CD4-positive, alpha-beta T cell (primary cell): ENCODE measurements around the gene CATSPER4. TPM values are rescaled to one million over a fixed set of nuclear protein-coding genes. Genes with fewer than 3 reads are reported as not detected.

Source experiments
- ATAC-seq: fragments of 200-7000 bp; cut with Tn5 transposase; one replicate; pipeline ENCODE4 v1.10.0; 2022; ENCODE audit warnings: mild to moderate bottlenecking; ENCODE audit not compliant: poor library complexity
- CTCF ChIA-PET: fragments of 350-600 bp; sonication (Branson Sonifier 250); formaldehyde crosslinking; loops from one replicate; lab custom pipeline; 2021; ENCODE audit warnings: antibody characterized with exemption, inconsistent platforms; lab: Charles Lee
- POLR2A ChIA-PET: fragments of 350-600 bp; sonication (Branson Sonifier 250); formaldehyde crosslinking; loops from one replicate; lab custom pipeline; 2021; ENCODE audit warnings: antibody characterized with exemption, inconsistent platforms; lab: Charles Lee
- DNase-seq, 14 experiments: peaks; one replicate each; pipeline ENCODE4 v3.0.0-alpha.2; 2013 to 2020; ENCODE audit warnings: mixed read lengths in 2 of 14
- H3K27ac ChIP-seq, 2 donors: one replicate each; pipeline versions ENCODE4 v1.5.1 to v1.7.0; 2013; ENCODE audit warnings: low read length in 2 of 2, low read depth in 1 of 2, mild to moderate bottlenecking in 1 of 2
- H3K27me3 ChIP-seq, 2 experiments: 1 replicate in 1 of 2; 2 replicates in 1 of 2; pipeline versions ENCODE4 v1.6.1 to v1.7.0; 2013; ENCODE audit warnings: low read length in 2 of 2, control low read depth in 1 of 2, mild to moderate bottlenecking in 1 of 2, moderate library complexity in 1 of 2; ENCODE audit not compliant: insufficient read depth in 2 of 2, control insufficient read depth in 1 of 2
- H3K36me3 ChIP-seq: one replicate; pipeline ENCODE4 v1.6.1; 2013; ENCODE audit warnings: low read length, control low read depth; ENCODE audit not compliant: insufficient read depth
- H3K4me1 ChIP-seq: one replicate; pipeline ENCODE4 v1.6.1; 2013; ENCODE audit warnings: low read length, control low read depth; ENCODE audit not compliant: insufficient read depth
- H3K4me3 ChIP-seq: one replicate; pipeline ENCODE4 v1.5.1; 2013; ENCODE audit warnings: mild to moderate bottlenecking, low read length, moderate library complexity
- H3K9me3 ChIP-seq, 2 experiments: 1 replicate in 1 of 2; 2 replicates in 1 of 2; pipeline versions ENCODE4 v1.6.1 to v1.7.0; 2013; ENCODE audit warnings: low read length in 2 of 2, mild to moderate bottlenecking in 2 of 2, control low read depth in 1 of 2, moderate library complexity in 1 of 2; ENCODE audit not compliant: control insufficient read depth in 1 of 2, insufficient read depth in 1 of 2
- H3K27ac Mint-ChIP-seq: one replicate; pipeline ENCODE4 v1.8.0; 2020; ENCODE audit warnings: mixed read lengths
- H3K27me3 Mint-ChIP-seq: one replicate; pipeline ENCODE4 v1.8.0; 2021; ENCODE audit warnings: mixed read lengths
- H3K36me3 Mint-ChIP-seq: one replicate; pipeline ENCODE4 v1.8.0; 2021; ENCODE audit warnings: low read depth, mixed read lengths
- H3K4me1 Mint-ChIP-seq: one replicate; pipeline ENCODE4 v1.8.0; 2021; ENCODE audit warnings: low read depth, mixed read lengths
- H3K4me3 Mint-ChIP-seq: one replicate; pipeline ENCODE4 v1.8.0; 2020; ENCODE audit warnings: mild to moderate bottlenecking, mixed read lengths
- H3K9me3 Mint-ChIP-seq: one replicate; pipeline ENCODE4 v1.8.0; 2020; ENCODE audit warnings: mixed read lengths
- intact Hi-C, 2 experiments: fragments of 100-400 bp; cut with DNase I in 1 of 2; cut with micrococcal nuclease in 1 of 2; formaldehyde crosslinking; loops; one replicate each; pipeline versions ENCODE4 v1.15.1 to v1.9.0; 2023 to 2025; cut with DNase I, micrococcal nuclease
- total RNA-seq, 174 experiments: library from RNA in 2 of 174; stranded (reverse) in 2 of 174; gene quantifications; one replicate each; pipeline ENCODE4 v1.2.3 and lab custom pipeline; 2021 to 2026
- TF ChIP-seq, protein P1 (sequence below): fragments of 200-600 bp; IDR thresholded peaks from one replicate; pipeline ENCODE4 v1.8.0; 2022; ENCODE audit warnings: antibody characterized with exemption, mild to moderate bottlenecking

Gene CATSPER4
- total RNA-seq, 2 experiments from 2014 or later = not detected

DNA sequence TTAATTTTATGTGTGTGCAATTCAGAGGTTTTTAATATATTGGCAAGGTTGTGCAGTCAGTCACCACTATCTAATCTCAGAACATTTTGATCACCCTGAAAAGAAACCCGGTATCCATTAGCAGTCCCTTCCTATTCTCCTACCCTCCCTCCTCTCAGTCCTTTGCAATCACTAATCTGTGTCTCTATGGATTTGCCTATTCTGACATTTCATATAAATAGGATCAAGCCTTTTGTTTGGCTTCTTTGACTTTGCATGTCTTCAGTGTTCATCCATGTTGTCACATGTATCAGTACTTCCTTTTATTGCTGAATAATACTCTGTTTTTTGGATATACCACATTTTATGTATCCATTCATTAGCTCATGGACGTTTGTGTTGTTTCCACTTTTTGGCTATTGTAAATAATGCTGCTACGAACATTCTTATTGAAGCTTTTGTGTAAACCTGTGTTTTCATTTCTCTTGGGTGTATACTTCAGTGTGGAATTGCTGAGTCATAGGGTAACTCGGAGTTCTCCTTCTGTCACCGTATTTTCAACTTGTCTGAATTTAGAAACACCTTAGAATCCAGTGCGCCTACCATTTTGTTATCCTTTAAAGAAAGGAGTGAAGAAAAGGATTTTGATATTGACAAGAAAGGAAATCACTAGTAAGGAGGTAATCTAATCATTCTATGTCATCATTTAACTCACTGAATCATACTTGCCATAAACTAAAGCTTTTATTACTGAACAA is 47.0 kb downstream of the CATSPER4 start:
- Mint-ChIP-seq H3K27me3 (no peaks in the 10 kb centered on the region), H3K4me3 (peak overlapping the region; percentile 55), H3K36me3 (peaks cover 21% of the 10 kb centered on the region), H3K9me3 (no peaks in the 10 kb centered on the region), H3K27ac (peak overlapping the region; percentile 58), H3K4me1 (peaks cover 39% of the 10 kb centered on the region)
- Histone ChIP-seq H3K27me3 (no peaks in the 10 kb centered on the region), H3K36me3 (peaks cover 6% of the 10 kb centered on the region), H3K9me3 (no peaks in the 10 kb centered on the region), H3K27ac (no peak overlapping the region), H3K4me3 (no peak overlapping the region), H3K4me1 (peaks cover 21% of the 10 kb centered on the region)
- intact Hi-C loops = loop anchor here in 1 of 2 experiments (5.0 kb wide), 1 partner anchor 40 kb away; no protein-coding TSS in a partner anchor
- TF ChIP-seq, protein P1, sequence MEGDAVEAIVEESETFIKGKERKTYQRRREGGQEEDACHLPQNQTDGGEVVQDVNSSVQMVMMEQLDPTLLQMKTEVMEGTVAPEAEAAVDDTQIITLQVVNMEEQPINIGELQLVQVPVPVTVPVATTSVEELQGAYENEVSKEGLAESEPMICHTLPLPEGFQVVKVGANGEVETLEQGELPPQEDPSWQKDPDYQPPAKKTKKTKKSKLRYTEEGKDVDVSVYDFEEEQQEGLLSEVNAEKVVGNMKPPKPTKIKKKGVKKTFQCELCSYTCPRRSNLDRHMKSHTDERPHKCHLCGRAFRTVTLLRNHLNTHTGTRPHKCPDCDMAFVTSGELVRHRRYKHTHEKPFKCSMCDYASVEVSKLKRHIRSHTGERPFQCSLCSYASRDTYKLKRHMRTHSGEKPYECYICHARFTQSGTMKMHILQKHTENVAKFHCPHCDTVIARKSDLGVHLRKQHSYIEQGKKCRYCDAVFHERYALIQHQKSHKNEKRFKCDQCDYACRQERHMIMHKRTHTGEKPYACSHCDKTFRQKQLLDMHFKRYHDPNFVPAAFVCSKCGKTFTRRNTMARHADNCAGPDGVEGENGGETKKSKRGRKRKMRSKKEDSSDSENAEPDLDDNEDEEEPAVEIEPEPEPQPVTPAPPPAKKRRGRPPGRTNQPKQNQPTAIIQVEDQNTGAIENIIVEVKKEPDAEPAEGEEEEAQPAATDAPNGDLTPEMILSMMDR = no peak
- no peak for DNase-seq
- no peak for ATAC-seq
- ChIA-PET POLR2A (interaction anchor here (1.2 kb wide), 1 partner anchor 67 kb away, joined by 4 read pairs; the partner anchor contains the start of gene ZNF593), CTCF (interaction anchor here (0.6 kb wide), 1 partner anchor 36 kb away, joined by 4 read pairs; no protein-coding TSS in a partner anchor)

GRCh38 chr1:26239936-26240335 is 49.5 kb downstream of the CATSPER4 start:
- POLR2A ChIA-PET = no interaction called here
- intact Hi-C loops = loop anchor here in 1 of 2 experiments (5.0 kb wide), 1 partner anchor 37 kb away; no protein-coding TSS in a partner anchor
- DNase-seq = no peak
- Mint-ChIP-seq H3K4me3 (no peak overlapping the region), H3K36me3 (peaks cover 33% of the 10 kb centered on the region), H3K4me1 (peaks cover 28% of the 10 kb centered on the region), H3K9me3 (no peaks in the 10 kb centered on the region), H3K27me3 (no peaks in the 10 kb centered on the region), H3K27ac (no peak overlapping the region)
- no peak overlapping the region for H3K27ac ChIP-seq
- peaks cover 11% of the 10 kb centered on the region for H3K4me1 ChIP-seq
- no peaks in the 10 kb centered on the region for H3K27me3 ChIP-seq
- no peaks in the 10 kb centered on the region for H3K9me3 ChIP-seq
- TF ChIP-seq, protein P1 = no peak
- no peak overlapping the region for H3K4me3 ChIP-seq
- CTCF ChIA-PET = no interaction called here
- H3K36me3 ChIP-seq = peaks cover 22% of the 10 kb centered on the region
- ATAC-seq = no peak

Other genes starting within 250 kb of the CATSPER4 start
- 1 to 10 TPM; 7.9 to 8.1 TPM for gene PAFAH2, start 192.5 kb upstream of the CATSPER4 start, total RNA-seq
- gene EXTL1, start 168.8 kb upstream of the CATSPER4 start, total RNA-seq = not detected
- gene SLC30A2, start 144.5 kb upstream of the CATSPER4 start, total RNA-seq = not detected
- not detected for gene TRIM63, start 123.0 kb upstream of the CATSPER4 start, total RNA-seq
- 1 to 10 TPM; 9.5 to 9.9 TPM for gene PDIK1L, start 78.8 kb upstream of the CATSPER4 start, total RNA-seq
- gene FAM110D, start 31.5 kb upstream of the CATSPER4 start, total RNA-seq = not detected
- not detected for gene C1orf232, start 21.6 kb upstream of the CATSPER4 start, total RNA-seq
- gene ZNF593, start 20.7 kb upstream of the CATSPER4 start, total RNA-seq = 1 to 10 TPM; 5.0 to 6.6 TPM
- gene ZNF593OS, start 18.8 kb upstream of the CATSPER4 start, total RNA-seq = not detected
- 1 to 10 TPM; 2.3 to 3.6 TPM for gene CNKSR1, start 13.1 kb upstream of the CATSPER4 start, total RNA-seq
- gene CEP85, start 43.6 kb downstream of the CATSPER4 start, total RNA-seq = 1 to 10 TPM; 7.6 to 8.4 TPM
- 100 to 1,000 TPM; 178 to 193 TPM for gene SH3BGRL3, start 89.5 kb downstream of the CATSPER4 start, total RNA-seq
- gene UBXN11, start 116.0 kb downstream of the CATSPER4 start, total RNA-seq = 10 to 100 TPM; 39.3 to 42.3 TPM
- gene CD52, start 127.4 kb downstream of the CATSPER4 start, total RNA-seq = 100 to 1,000 TPM; 582 to 608 TPM
- gene CRYBG2, start 163.5 kb downstream of the CATSPER4 start, total RNA-seq = 1 to 10 TPM; 1.3 to 1.4 TPM
- under 1 TPM in 1 of 2 experiments, not detected in 1; 0.41 TPM for gene ZNF683, start 182.1 kb downstream of the CATSPER4 start, total RNA-seq
- gene LIN28A, start 220.2 kb downstream of the CATSPER4 start, total RNA-seq = not detected
- 10 to 100 TPM; 26.3 to 26.8 TPM for gene DHDDS, start 241.7 kb downstream of the CATSPER4 start, total RNA-seq